Inferior parietal cortex (tissue), 1 donor: ENCODE data around the gene SHROOM2.
"Not testable (repeated sequence)": the region's sequence is repeated elsewhere in the genome, so short reads cannot be mapped to it uniquely, and the experiment has no call there.

Source experiments
- DNase-seq: peaks from one replicate; pipeline ENCODE4 v3.0.0-alpha.2; 2016; ENCODE audit errors: extremely low spot score

SHROOM2 gene

GRCh38 chrX:9781941-9782340 lies 4.3 kb upstream of the SHROOM2 start:
- no peak for DNase-seq

GRCh38 chrX:9784332-9784731 lies 1.9 kb upstream of the SHROOM2 start:
- no peak for DNase-seq

- DNase-seq: no peak
Observed at GRCh38 chrX:9785254-9785943, 830 bp upstream of the SHROOM2 start.

GRCh38 chrX:9786798-9787635 lies 788 bp downstream of the SHROOM2 start:
- no peak for DNase-seq

- no peak for DNase-seq
Observed at GRCh38 chrX:9788911-9789310, 2.7 kb downstream of the SHROOM2 start.

GRCh38 chrX:9789555-9789954 lies 3.3 kb downstream of the SHROOM2 start:
- DNase-seq: no peak

- DNase-seq: no peak
Observed at GRCh38 chrX:9790866-9791265, 4.6 kb downstream of the SHROOM2 start.

GRCh38 chrX:9794495-9794894 lies 8.3 kb downstream of the SHROOM2 start:
- no peak for DNase-seq

GRCh38 chrX:9797384-9798360 lies 11.4 kb downstream of the SHROOM2 start:
- no peak for DNase-seq

- DNase-seq: no peak
Observed at GRCh38 chrX:9802737-9803136, 16.5 kb downstream of the SHROOM2 start.

GRCh38 chrX:9804444-9804843 lies 18.2 kb downstream of the SHROOM2 start:
- DNase-seq: no peak

GRCh38 chrX:9805956-9806355 lies 19.7 kb downstream of the SHROOM2 start:
- DNase-seq: no peak

- DNase-seq: no peak
Observed at GRCh38 chrX:9807355-9808182, 21.3 kb downstream of the SHROOM2 start.

- DNase-seq: not testable (repeated sequence)
Observed at GRCh38 chrX:9809876-9810275, 23.6 kb downstream of the SHROOM2 start.

- DNase-seq: not testable (repeated sequence)
Observed at GRCh38 chrX:9811086-9811485, 24.9 kb downstream of the SHROOM2 start.

- no peak for DNase-seq
Observed at GRCh38 chrX:9816084-9816700, 30.0 kb downstream of the SHROOM2 start.

- DNase-seq: no peak
Observed at GRCh38 chrX:9821572-9821971, 35.3 kb downstream of the SHROOM2 start.

GRCh38 chrX:9824554-9824953 lies 38.3 kb downstream of the SHROOM2 start:
- DNase-seq: no peak

- no peak for DNase-seq
Observed at GRCh38 chrX:9825129-9825790, 39.0 kb downstream of the SHROOM2 start.

- DNase-seq: no peak
Observed at GRCh38 chrX:9825966-9826365, 39.7 kb downstream of the SHROOM2 start.
